ENCODE results near the gene ZFHX2. TPM values are rescaled to one million over a fixed set of nuclear protein-coding genes. Genes with fewer than 3 reads are reported as not detected.
A peak's percentile ranks its signal among the peaks of the same experiment; 100 is the strongest.

The ZFHX2 gene
- total RNA-seq, 1 donor from 2014 or later: 0.90 TPM

DNA sequence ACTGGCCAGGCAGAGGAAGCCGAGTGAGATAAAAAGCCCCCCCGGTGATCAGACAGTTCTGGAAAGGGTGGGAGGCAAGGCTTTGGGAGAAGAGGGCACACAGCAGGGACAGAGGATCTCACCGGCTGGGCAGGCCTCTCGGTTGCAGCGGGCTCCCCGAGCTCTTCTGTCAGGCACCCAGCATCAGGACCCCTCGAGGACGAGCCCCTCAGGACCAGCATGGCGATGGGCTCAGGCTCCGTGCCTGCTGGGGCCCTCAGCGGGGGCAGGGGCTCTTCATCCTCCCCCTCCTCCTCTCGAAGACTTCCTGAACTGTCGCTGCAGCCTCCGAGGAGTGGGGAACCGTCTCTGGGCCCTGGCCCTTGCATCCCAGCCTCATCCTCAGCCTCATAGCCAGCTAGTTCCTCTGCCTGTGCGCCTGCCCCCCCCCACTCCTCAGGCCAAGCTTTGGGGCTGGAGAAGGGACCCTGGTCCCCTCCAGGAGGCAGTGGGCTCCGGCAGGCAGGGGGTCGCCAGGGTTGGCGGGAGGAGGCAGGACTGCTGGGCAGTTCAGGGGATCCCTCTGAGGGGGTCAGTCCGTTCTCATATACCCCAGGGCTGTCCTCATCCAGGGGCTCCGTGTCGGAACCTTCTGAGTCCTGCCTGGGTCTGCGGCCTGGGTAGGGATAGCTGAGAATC is 19.4 kb upstream of the ZFHX2 start:
- Mint-ChIP-seq H3K4me3 (no peak overlapping the region), H3K36me3 (peaks cover 3% of the 10 kb centered on the region), H3K27me3 (ENCODE audit: insufficient read depth, low read depth) (peaks cover 16% of the 10 kb centered on the region), H3K4me1 (peaks cover 53% of the 10 kb centered on the region), H3K9me3 (no peaks in the 10 kb centered on the region), H3K27ac (no peak overlapping the region)
- Histone ChIP-seq H4K20me1 (ENCODE audit: low read depth) (peaks cover 13% of the 10 kb centered on the region), H3K9me3 (ENCODE audit: low read depth) (no peaks in the 10 kb centered on the region), H3K27ac (no peak overlapping the region), H3K4me2 (no peak overlapping the region), H3K36me3 (no peaks in the 10 kb centered on the region), H3K4me3 (no peak overlapping the region), H3K9ac (no peak overlapping the region), H3K79me2 (ENCODE audit: low read depth) (peaks cover 8% of the 10 kb centered on the region), H2AFZ (replicated peaks) (no peak overlapping the region), H3K27me3 (peaks cover 17% of the 10 kb centered on the region), H3F3A (ENCODE audit: low read depth) (peaks cover 34% of the 10 kb centered on the region), H3K4me1 (peaks cover 29% of the 10 kb centered on the region)
- DNase-seq (ENCODE audit: low spot score): no peak
- TF ChIP-seq EZH2 (IDR thresholded peaks at IDR 0.05): no peak
- TF ChIP-seq, protein P1, sequence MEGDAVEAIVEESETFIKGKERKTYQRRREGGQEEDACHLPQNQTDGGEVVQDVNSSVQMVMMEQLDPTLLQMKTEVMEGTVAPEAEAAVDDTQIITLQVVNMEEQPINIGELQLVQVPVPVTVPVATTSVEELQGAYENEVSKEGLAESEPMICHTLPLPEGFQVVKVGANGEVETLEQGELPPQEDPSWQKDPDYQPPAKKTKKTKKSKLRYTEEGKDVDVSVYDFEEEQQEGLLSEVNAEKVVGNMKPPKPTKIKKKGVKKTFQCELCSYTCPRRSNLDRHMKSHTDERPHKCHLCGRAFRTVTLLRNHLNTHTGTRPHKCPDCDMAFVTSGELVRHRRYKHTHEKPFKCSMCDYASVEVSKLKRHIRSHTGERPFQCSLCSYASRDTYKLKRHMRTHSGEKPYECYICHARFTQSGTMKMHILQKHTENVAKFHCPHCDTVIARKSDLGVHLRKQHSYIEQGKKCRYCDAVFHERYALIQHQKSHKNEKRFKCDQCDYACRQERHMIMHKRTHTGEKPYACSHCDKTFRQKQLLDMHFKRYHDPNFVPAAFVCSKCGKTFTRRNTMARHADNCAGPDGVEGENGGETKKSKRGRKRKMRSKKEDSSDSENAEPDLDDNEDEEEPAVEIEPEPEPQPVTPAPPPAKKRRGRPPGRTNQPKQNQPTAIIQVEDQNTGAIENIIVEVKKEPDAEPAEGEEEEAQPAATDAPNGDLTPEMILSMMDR (IDR thresholded peaks at IDR 0.05): no peak

DNA sequence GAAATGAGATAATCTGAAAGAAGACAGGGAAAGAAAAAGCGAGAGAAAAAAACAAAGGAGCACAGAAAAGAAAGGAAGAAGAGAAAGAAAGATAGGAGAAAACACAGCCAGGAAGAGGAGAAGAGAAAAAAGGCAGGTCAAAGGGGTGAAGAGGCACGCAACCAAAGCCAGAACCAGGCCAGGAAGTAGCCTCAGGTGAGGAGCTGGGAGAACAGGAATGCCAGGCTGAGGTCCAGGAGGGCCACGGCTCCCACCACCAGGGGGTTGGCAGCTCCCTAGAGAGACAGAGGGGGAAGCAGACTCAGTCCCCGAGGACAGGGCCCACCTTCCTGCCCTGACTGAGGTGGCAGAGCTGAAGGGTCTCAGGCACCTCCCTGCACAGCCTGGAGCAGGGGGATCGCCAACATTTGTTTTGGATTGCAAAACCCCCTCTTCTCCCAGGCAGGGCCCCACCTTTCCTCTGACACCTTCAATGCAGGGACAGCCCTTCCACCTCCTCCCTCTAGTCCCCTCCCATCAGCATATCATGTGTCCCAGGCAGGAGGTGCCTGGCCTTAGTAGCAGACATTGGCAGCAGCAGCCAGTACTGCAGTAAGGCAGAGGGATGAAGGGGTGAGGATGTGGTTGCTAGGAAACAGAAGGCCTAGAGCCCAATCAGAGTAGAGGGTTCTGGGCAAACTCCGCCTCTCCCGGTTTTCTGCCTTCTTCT is 18.0 kb upstream of the ZFHX2 start:
- Histone ChIP-seq H3K4me1 (peaks cover 29% of the 10 kb centered on the region), H3K79me2 (ENCODE audit: low read depth) (peaks cover 10% of the 10 kb centered on the region), H2AFZ (replicated peaks) (no peak overlapping the region), H3K36me3 (no peaks in the 10 kb centered on the region), H3K4me2 (peak overlapping the region; percentile 86), H3K27me3 (peaks cover 4% of the 10 kb centered on the region), H3K9ac (no peak overlapping the region), H3F3A (ENCODE audit: low read depth) (peaks cover 27% of the 10 kb centered on the region), H3K27ac (no peak overlapping the region), H3K9me3 (ENCODE audit: low read depth) (no peaks in the 10 kb centered on the region), H3K4me3 (no peak overlapping the region), H4K20me1 (ENCODE audit: low read depth) (peaks cover 3% of the 10 kb centered on the region)
- TF ChIP-seq, protein P1 (IDR thresholded peaks at IDR 0.05): no peak
- TF ChIP-seq EZH2 (IDR thresholded peaks at IDR 0.05) (no peak), EZH2phosphoT487 (IDR thresholded peaks at IDR 0.05) (no peak)
- peak; percentile 69 for DNase-seq (ENCODE audit: low spot score)
- Mint-ChIP-seq H3K27me3 (ENCODE audit: insufficient read depth, low read depth) (peaks cover 12% of the 10 kb centered on the region), H3K36me3 (no peaks in the 10 kb centered on the region), H3K9me3 (no peaks in the 10 kb centered on the region), H3K4me1 (peaks cover 50% of the 10 kb centered on the region), H3K27ac (no peak overlapping the region), H3K4me3 (peak overlapping the region; percentile 14)

DNA sequence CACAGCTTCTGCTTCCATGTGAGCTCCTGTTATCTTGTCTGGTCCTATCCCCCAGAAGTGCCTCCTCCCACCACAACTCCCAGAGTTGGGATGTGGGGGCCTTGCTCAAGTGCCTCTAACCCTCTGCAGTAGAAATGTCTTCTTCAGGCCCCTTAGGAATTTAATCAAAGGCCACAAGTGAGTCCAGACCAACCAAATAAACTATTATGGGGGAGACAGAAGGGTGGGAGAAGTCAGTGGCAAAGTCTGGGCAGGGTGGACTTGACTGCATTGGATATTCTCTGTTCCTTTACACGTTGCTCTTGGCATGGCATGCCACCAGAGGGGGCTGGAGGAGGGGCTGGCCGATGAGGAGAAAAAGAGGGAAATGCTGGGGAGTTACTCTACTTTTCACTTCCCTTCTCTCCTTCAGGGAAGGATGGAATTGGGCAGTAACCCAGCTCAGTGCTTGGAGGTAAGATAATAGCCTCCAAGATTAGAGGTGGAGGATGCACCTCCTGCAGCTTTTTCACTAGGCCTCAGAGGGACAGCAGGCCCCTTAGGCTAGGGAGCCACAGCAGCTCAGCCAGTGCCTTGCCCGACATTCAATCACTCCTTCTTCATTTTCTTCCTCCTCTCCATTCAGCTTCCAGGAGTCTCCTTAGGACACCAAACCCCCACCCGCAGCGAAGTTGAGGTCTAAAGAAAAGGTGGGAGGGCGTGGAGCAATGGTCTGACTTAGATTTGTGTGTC is 17.2 kb upstream of the ZFHX2 start:
- H3K4me3 Mint-ChIP-seq: peak overlapping the region; percentile 90
- H3K27me3 Mint-ChIP-seq (ENCODE audit: insufficient read depth, low read depth): peaks cover 12% of the 10 kb centered on the region
- Histone ChIP-seq H3K9me3 (ENCODE audit: low read depth) (no peaks in the 10 kb centered on the region), H3K4me2 (peak overlapping the region; percentile 86), H3F3A (ENCODE audit: low read depth) (peaks cover 27% of the 10 kb centered on the region), H3K27me3 (no peaks in the 10 kb centered on the region), H3K36me3 (no peaks in the 10 kb centered on the region), H3K4me3 (no peak overlapping the region), H3K27ac (no peak overlapping the region), H3K9ac (no peak overlapping the region), H2AFZ (replicated peaks) (no peak overlapping the region), H3K4me1 (peaks cover 29% of the 10 kb centered on the region), H4K20me1 (ENCODE audit: low read depth) (peaks cover 3% of the 10 kb centered on the region), H3K79me2 (ENCODE audit: low read depth) (peaks cover 10% of the 10 kb centered on the region)
- no peaks in the 10 kb centered on the region for H3K9me3 Mint-ChIP-seq
- DNase-seq (ENCODE audit: low spot score): peak; percentile 65
- peaks cover 49% of the 10 kb centered on the region for H3K4me1 Mint-ChIP-seq
- H3K27ac Mint-ChIP-seq: peak overlapping the region; percentile 20
- H3K36me3 Mint-ChIP-seq: no peaks in the 10 kb centered on the region
- TF ChIP-seq, protein P1 (IDR thresholded peaks at IDR 0.05): peak; percentile 68
- no peak for TF ChIP-seq EZH2 (IDR thresholded peaks at IDR 0.05)

All from neural progenitor cell (in vitro differentiated cells).